NCI-H510A (cell line): ENCODE data around the gene PLEKHM3.

Source experiments
- DNase-seq: peaks from one replicate; lab custom pipeline; 2025; lab: John Stamatoyannopoulos, UW

The PLEKHM3 gene

GRCh38 chr2:207791579-207792243, 233.6 kb downstream of the PLEKHM3 start:
- DNase-seq = no peak

GRCh38 chr2:207790898-207791297, 234.4 kb downstream of the PLEKHM3 start:
- no peak for DNase-seq

GRCh38 chr2:207787800-207788199, 237.5 kb downstream of the PLEKHM3 start:
- DNase-seq = no peak

DNA sequence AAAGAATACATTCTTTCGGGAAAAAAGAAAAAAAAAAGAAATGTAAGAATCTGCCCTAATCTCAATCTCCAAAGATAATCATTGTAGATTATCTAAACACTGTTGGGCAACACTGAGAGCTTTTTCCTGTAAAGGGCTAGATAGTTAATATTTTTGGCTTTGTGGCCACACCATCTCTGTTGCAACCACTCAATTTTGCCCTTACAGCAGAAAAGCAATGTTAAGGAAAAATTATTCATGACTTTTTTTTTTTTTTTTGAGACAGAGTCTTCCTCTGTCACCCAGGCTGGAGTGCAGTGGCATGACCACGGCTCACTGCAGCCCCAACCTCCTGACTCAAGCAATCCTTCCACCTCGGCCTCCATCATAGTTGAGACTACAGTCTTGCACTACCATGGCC, 238.3 kb downstream of the PLEKHM3 start:
- no peak for DNase-seq

DNA sequence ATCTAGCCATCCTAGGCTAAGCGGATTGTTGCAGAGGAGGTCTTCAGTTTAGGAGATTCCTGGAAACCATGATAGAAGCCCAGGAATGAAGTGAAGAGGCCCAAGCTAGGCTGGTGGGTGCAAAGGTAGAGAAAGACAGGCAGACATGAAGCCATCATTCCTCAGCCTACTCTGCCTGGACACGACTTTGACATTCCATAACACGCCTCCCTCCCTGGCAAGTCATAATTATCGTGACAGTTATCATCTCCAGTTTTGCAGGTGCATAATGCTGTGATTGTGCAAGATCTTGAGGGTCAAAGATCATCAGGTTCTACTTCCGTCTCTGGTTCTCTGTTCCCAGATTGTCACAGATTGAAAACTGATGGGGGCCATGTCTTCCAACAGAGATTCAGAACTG, 240.4 kb downstream of the PLEKHM3 start:
- DNase-seq = no peak

DNA sequence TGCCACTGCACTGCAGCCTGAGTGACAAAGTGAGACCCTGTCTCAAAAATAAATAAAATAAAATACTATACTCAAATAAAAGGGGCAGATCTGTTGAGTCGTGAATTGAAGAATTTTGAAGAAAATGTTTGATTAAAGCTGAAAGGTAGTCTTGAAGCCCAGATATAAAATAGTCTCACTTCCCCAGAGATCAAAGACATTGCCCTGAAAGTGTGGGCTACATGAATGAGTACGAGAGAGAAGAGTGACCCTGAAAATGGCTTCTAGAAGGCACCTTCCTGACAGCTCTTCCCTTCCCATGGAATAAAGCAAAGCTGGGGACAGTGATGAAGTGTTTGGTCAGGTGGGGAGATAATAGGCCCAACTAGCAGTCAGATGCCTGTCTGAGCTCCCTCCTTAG, 241.8 kb downstream of the PLEKHM3 start:
- no peak for DNase-seq

DNA sequence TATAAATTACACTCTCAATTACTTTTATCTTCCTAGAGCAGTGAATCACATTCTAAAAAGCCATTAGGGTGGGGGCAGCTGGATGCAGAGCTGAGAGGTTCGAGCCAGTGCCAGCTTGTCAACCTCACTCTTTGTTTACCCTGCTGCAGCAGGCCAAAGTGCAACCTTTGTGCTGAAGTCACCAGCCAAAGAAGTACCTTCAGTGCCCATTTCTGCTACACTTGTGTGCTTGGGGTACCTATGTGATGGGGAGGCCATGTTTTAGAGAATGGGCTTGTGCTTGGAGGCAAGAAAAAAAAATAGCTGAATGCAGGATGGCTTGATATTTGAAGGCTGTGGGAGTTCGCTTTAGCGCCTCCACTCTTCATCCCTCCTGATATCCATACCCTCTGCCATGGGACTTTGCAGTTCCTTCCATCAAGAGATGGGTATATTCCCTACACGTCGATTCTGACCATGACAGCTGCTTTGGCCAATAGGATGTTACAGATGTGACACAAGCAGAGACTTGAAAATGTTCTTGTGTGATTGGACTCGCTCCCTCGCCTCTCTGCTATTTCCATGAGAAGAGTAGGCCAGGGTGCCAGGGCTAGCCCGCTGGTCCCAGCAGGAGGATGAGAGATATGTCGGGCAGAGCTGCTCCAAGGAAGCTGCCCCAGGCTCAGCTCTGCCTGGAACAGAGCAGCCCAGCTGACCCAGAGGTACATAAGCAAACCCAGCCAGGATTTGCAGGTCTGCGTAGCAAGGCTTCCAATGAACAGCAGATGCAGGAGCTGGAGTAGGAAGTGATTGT, 242.9 kb downstream of the PLEKHM3 start:
- no peak for DNase-seq

DNA sequence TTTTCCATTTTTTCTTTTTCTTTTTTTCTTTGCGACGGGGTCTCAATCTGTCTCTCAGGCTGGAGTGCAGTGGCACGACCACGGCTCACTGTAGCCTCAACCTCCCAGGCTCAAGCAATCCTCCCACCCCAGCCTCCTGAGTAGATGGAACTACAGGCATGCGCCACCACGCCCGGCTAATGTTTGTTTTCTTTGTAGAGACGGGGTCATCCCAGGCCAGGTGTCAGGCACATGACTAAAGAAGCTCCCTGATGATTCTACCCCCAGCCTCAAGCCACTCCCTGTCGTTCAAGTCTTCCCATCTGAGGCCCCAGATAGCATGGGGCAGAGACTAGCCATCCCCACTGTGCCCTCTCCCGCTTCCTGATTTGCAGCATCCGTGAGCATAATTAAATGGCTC, 245.8 kb downstream of the PLEKHM3 start:
- DNase-seq = no peak

DNA sequence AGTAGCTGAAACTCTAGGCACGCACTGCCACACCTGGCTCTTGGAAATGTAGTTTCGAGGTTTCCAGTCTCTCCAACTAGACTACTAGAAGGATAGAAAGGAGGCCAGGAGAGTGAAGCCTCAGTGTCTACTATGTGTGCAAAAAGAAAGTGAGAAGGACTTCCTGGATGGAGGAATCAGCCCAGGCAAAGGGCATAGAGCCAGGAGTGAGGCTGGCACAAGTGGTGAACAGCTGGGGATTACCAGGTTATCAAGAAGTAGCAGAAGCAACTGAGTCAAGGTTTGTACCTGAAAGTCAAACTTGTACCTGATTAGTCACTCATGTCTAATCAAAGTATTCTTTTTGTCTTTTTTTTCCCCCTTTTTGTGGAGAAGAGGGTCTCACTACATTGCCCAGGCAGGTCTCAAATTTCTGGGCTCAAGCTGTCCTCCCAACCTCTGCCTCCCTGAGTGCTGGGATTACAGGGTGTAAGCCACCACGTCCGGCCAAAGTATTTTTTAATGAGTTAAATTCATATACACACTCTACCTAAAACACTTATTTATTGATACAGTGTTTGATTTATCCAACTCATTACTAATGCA, 246.9 kb downstream of the PLEKHM3 start:
- no peak for DNase-seq

DNA sequence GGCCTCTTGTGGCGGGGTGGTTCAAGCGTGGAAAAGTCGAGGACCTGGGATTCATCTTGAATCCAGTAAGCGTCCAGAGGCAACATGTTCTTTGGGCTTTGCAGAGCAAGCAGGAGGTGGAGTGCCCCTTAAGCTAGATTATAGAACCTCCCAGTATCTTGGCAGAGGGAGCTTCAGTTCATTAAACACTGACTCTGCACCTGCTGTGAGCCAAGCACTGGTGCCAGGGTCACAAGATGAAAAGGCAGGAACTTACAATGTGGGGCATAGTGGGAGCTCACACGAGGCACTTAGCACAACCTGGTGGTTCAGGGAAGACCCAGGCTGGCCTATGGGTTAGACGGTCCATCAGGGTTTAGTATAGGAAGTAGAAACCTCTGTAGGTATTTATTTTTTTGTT, 248.2 kb downstream of the PLEKHM3 start:
- DNase-seq = no peak

- DNase-seq = no peak
Observed at GRCh38 chr2:207775473-207775872, 249.9 kb downstream of the PLEKHM3 start.

- no peak for DNase-seq
Observed at GRCh38 chr2:207772844-207773205, 252.5 kb downstream of the PLEKHM3 start.

DNA sequence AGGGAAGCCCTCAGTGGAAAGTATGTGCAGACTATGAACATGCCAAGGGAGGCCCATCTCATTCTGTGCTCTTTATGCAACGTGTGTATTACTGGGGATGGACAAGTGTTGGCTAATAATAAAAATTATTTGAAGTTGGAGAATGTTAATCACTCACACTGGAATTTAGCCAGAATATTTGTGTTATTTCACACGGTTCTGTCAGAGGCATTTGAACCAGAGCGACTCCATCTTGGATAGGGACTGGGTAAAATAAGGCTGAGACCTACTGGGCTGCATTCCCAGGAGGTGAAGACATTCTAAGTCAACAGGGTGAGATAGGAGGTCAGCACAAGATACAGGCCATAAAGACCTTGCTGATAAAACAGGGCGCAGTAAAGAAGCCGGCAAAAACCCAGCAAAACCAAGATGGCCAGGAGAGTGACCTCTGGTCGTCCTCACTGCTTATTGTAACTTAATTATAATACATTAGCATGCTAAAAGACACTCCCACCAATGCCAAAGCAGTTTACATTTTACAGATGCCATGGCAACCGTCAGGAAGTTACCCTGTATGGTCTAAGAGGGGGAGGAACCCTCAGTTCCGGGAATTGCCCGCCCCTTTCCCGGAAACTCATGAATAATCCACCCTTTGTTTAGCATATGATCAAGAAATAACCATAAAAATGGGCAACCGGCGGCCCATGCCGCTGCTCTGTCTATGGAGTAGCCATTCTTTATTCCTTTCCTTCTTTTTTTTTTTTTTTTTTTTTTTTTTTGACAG, 253.1 kb downstream of the PLEKHM3 start:
- no peak for DNase-seq

DNA sequence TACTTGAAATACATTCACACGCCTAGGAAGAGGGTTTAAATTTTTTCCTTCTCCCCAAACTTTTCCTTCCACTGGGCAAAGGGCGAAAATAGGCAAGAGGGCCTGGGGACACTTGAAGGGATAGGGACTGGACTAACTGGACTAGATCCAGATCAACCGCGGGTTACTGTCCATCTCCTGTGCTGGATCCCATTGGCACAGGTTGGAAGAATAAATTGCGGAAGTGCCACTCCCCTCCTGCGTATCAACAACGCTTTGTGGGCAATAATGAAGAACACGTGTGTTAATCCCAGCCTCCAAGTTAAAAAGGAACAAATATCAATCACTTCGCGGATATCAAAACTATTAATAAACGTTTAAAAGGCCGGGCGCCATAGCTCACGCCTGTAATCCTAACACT, 253.9 kb downstream of the PLEKHM3 start:
- DNase-seq = no peak
